SK-N-MC (cell line): Measurements from ENCODE around the gene CD163L1.

Source experiments
- DNase-seq: peaks from one replicate; pipeline ENCODE4 v3.0.0-alpha.2; 2011; ENCODE audit warnings: low read depth, low spot score
- H3K27ac ChIP-seq: fragments of 200-600 bp; sonication (generic); 2 replicates; pipeline ENCODE4 v1.5.1; 2016; ENCODE audit warnings: mixed run types
- H3K36me3 ChIP-seq: fragments of 200-600 bp; sonication (generic); 2 replicates; pipeline ENCODE4 v1.6.1; 2017; ENCODE audit warnings: antibody characterized with exemption, low read length, mixed read lengths; ENCODE audit not compliant: insufficient read depth
- H3K4me3 ChIP-seq: fragments of 200-600 bp; sonication (generic); 2 replicates; pipeline ENCODE4 v1.5.1; 2016
- H3K9ac ChIP-seq: fragments of 200-600 bp; sonication (generic); 2 replicates; pipeline ENCODE4 v1.8.0; 2017; ENCODE audit warnings: mixed run types, mixed read lengths; ENCODE audit not compliant: insufficient read length
- H3K9me3 ChIP-seq: fragments of 200-600 bp; sonication (generic); 2 replicates; pipeline ENCODE4 v1.6.1; 2017; ENCODE audit warnings: low read depth, mild to moderate bottlenecking, antibody characterized with exemption, low read length, moderate library complexity, mixed read lengths
- EZH2 ChIP-seq: fragments of 200-600 bp; sonication (generic); IDR thresholded peaks from one replicate; pipeline ENCODE4 v1.6.1; 2017; ENCODE audit warnings: antibody characterized with exemption
- FOXP2 ChIP-seq: optimal IDR thresholded peaks from 2 replicates; pipeline ENCODE3; 2011; ENCODE audit warnings: mild to moderate bottlenecking, moderate library complexity; ENCODE audit not compliant: insufficient read depth; ENCODE audit errors: extremely low read length, control extremely low read depth
- POLR2AphosphoS5 ChIP-seq: IDR thresholded peaks from 2 replicates; pipeline ENCODE4 v1.6.1; 2012; ENCODE audit warnings: mild to moderate bottlenecking, low read depth, low read length, borderline replicate concordance

CD163L1 gene

GRCh38 chr12:7383157-7383556 lies 60.8 kb downstream of the CD163L1 start:
- no peak overlapping the region for H3K4me3 ChIP-seq
- no peaks in the 10 kb centered on the region for H3K9me3 ChIP-seq
- H3K27ac ChIP-seq: no peak overlapping the region
- DNase-seq: no peak
- no peak for TF ChIP-seq FOXP2
- TF ChIP-seq POLR2AphosphoS5: no peak
- TF ChIP-seq EZH2: no peak
- no peaks in the 10 kb centered on the region for H3K36me3 ChIP-seq
- no peak overlapping the region for H3K9ac ChIP-seq

GRCh38 chr12:7376196-7376595 lies 67.8 kb downstream of the CD163L1 start:
- Histone ChIP-seq H3K9me3 (no peaks in the 10 kb centered on the region), H3K4me3 (no peak overlapping the region), H3K27ac (no peak overlapping the region), H3K9ac (no peak overlapping the region), H3K36me3 (no peaks in the 10 kb centered on the region)
- no peak for DNase-seq
- TF ChIP-seq FOXP2 (no peak), EZH2 (no peak), POLR2AphosphoS5 (no peak)

GRCh38 chr12:7375145-7375543 lies 68.8 kb downstream of the CD163L1 start:
- no peak for DNase-seq
- Histone ChIP-seq H3K9ac (no peak overlapping the region), H3K36me3 (no peaks in the 10 kb centered on the region), H3K4me3 (no peak overlapping the region), H3K9me3 (no peaks in the 10 kb centered on the region), H3K27ac (no peak overlapping the region)
- no peak for TF ChIP-seq POLR2AphosphoS5
- TF ChIP-seq EZH2: no peak
- no peak for TF ChIP-seq FOXP2

GRCh38 chr12:7374423-7375144 lies 69.4 kb downstream of the CD163L1 start:
- no peak for TF ChIP-seq EZH2
- TF ChIP-seq FOXP2: no peak
- TF ChIP-seq POLR2AphosphoS5: no peak
- Histone ChIP-seq H3K27ac (no peak overlapping the region), H3K9me3 (no peaks in the 10 kb centered on the region), H3K36me3 (no peaks in the 10 kb centered on the region), H3K4me3 (no peak overlapping the region), H3K9ac (no peak overlapping the region)
- no peak for DNase-seq

GRCh38 chr12:7373226-7373625 lies 70.7 kb downstream of the CD163L1 start:
- H3K4me3 ChIP-seq: no peak overlapping the region
- TF ChIP-seq POLR2AphosphoS5 (no peak), FOXP2 (no peak), EZH2 (no peak)
- no peak overlapping the region for H3K27ac ChIP-seq
- H3K9me3 ChIP-seq: no peaks in the 10 kb centered on the region
- H3K36me3 ChIP-seq: no peaks in the 10 kb centered on the region
- no peak overlapping the region for H3K9ac ChIP-seq
- DNase-seq: no peak

- DNase-seq: no peak
- no peak overlapping the region for H3K27ac ChIP-seq
- H3K4me3 ChIP-seq: no peak overlapping the region
- TF ChIP-seq EZH2 (no peak), POLR2AphosphoS5 (no peak), FOXP2 (no peak)
- no peak overlapping the region for H3K9ac ChIP-seq
- no peaks in the 10 kb centered on the region for H3K9me3 ChIP-seq
- H3K36me3 ChIP-seq: no peaks in the 10 kb centered on the region
Observed at GRCh38 chr12:7369274-7369729, 74.7 kb downstream of the CD163L1 start.

- DNase-seq: no peak
- Histone ChIP-seq H3K36me3 (no peaks in the 10 kb centered on the region), H3K9ac (no peak overlapping the region), H3K4me3 (no peak overlapping the region), H3K9me3 (no peaks in the 10 kb centered on the region), H3K27ac (no peak overlapping the region)
- no peak for TF ChIP-seq POLR2AphosphoS5
- TF ChIP-seq FOXP2: no peak
- TF ChIP-seq EZH2: no peak
Observed at GRCh38 chr12:7362734-7363133, 81.2 kb downstream of the CD163L1 start.

GRCh38 chr12:7361265-7361664 lies 82.7 kb downstream of the CD163L1 start:
- Histone ChIP-seq H3K27ac (no peak overlapping the region), H3K9me3 (no peaks in the 10 kb centered on the region), H3K4me3 (no peak overlapping the region), H3K36me3 (no peaks in the 10 kb centered on the region), H3K9ac (no peak overlapping the region)
- DNase-seq: no peak
- TF ChIP-seq EZH2 (no peak), FOXP2 (no peak), POLR2AphosphoS5 (no peak)

- Histone ChIP-seq H3K36me3 (no peaks in the 10 kb centered on the region), H3K9ac (no peak overlapping the region), H3K9me3 (no peaks in the 10 kb centered on the region), H3K4me3 (no peak overlapping the region), H3K27ac (no peak overlapping the region)
- no peak for DNase-seq
- TF ChIP-seq POLR2AphosphoS5 (no peak), EZH2 (no peak), FOXP2 (no peak)
Observed at GRCh38 chr12:7354529-7354928, 89.4 kb downstream of the CD163L1 start.
